AG09309 (cell line): ENCODE measurements around the gene MAP4.

ENCODE experiments used
- DNase-seq: peaks from one replicate; pipeline ENCODE4 v3.0.0-alpha.2; 2010; ENCODE audit warnings: low read depth
- H3K4me3 ChIP-seq: 2 replicates; pipeline ENCODE4 v1.5.1; 2011; ENCODE audit warnings: mild to moderate bottlenecking, low read depth, low read length, moderate library complexity; ENCODE audit not compliant: control insufficient read depth
- TF ChIP-seq, protein P1 (sequence below): IDR thresholded peaks from 2 replicates; pipeline ENCODE4 v1.5.1; 2011; ENCODE audit warnings: mild to moderate bottlenecking, low read depth, low read length, inconsistent platforms; ENCODE audit not compliant: insufficient read depth, control insufficient read depth; ENCODE audit errors: missing control alignments

MAP4 gene

DNA sequence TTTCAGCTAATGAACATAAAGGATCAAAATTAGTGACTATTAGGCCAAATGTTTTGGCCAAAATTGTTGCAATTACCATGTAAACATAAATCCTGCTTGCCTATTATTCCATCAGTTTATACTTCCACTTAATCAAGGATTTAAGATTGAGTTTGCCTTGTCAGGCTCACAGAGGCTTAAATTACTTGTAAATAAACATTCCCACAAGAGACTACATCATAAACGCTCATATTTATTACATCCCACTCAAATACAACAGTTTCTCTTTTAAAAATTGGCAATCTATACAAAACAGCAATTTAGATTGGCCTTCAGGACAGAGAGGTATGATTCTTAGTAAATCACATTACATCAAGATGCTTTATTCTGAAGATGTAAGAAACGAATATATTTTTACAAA lies 9.9 kb upstream of the MAP4 start:
- TF ChIP-seq, protein P1, sequence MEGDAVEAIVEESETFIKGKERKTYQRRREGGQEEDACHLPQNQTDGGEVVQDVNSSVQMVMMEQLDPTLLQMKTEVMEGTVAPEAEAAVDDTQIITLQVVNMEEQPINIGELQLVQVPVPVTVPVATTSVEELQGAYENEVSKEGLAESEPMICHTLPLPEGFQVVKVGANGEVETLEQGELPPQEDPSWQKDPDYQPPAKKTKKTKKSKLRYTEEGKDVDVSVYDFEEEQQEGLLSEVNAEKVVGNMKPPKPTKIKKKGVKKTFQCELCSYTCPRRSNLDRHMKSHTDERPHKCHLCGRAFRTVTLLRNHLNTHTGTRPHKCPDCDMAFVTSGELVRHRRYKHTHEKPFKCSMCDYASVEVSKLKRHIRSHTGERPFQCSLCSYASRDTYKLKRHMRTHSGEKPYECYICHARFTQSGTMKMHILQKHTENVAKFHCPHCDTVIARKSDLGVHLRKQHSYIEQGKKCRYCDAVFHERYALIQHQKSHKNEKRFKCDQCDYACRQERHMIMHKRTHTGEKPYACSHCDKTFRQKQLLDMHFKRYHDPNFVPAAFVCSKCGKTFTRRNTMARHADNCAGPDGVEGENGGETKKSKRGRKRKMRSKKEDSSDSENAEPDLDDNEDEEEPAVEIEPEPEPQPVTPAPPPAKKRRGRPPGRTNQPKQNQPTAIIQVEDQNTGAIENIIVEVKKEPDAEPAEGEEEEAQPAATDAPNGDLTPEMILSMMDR, result no peak
- H3K4me3 ChIP-seq, result no peak overlapping the region
- DNase-seq, result no peak

DNA sequence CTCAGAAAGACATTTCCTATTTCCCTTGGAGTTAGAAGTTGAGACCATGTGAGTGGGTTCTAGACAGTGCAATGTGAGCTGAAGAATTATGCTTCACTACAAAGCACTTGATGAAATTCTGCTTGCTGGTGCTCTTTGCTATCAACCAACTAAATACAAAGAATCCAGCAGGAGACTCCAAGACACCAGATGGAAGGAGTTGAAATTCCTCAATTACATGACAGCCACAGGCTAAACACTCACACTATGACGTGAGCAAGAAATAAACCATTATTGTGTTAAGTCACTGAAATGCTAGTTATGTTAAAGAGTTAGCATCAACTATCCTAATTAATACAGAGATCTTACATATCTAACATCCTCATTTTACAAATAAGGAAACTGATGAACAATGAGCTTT lies 8.2 kb upstream of the MAP4 start:
- DNase-seq, result no peak
- H3K4me3 ChIP-seq, result no peak overlapping the region
- TF ChIP-seq, protein P1, result no peak

- DNase-seq, result no peak
- TF ChIP-seq, protein P1, result no peak
- no peak overlapping the region for H3K4me3 ChIP-seq
Measured at GRCh38 chr3:48023377-48023776, 7.2 kb upstream of the MAP4 start.

GRCh38 chr3:48022178-48022577 lies 6.0 kb upstream of the MAP4 start:
- no peak for DNase-seq
- no peak overlapping the region for H3K4me3 ChIP-seq
- TF ChIP-seq, protein P1, result no peak

- H3K4me3 ChIP-seq, result no peak overlapping the region
- TF ChIP-seq, protein P1, result no peak
- DNase-seq, result peak; percentile 57
Measured at GRCh38 chr3:48018841-48019240, 2.6 kb upstream of the MAP4 start.

- H3K4me3 ChIP-seq, result no peak overlapping the region
- DNase-seq, result no peak
- TF ChIP-seq, protein P1, result no peak
Measured at GRCh38 chr3:48015431-48016180, 610 bp downstream of the MAP4 start.

- H3K4me3 ChIP-seq, result no peak overlapping the region
- TF ChIP-seq, protein P1, result no peak
- DNase-seq, result no peak
Measured at GRCh38 chr3:48014358-48014757, 1.9 kb downstream of the MAP4 start.
